PFSK-1 (cell line): ENCODE measurements around the gene C17orf114.

ENCODE experiments used
- POLR2AphosphoS5 ChIP-seq: IDR thresholded peaks from 2 replicates; pipeline ENCODE4 v1.6.1; 2012; ENCODE audit warnings: low read depth, mild to moderate bottlenecking, control low read depth, low read length, moderate library complexity
- TAF1 ChIP-seq: IDR thresholded peaks from 2 replicates; pipeline ENCODE4 v1.6.1; 2012; ENCODE audit warnings: low read length, control low read depth, borderline replicate concordance; ENCODE audit not compliant: insufficient read depth
- TF ChIP-seq, protein P1 (sequence below), 2 experiments: IDR thresholded peaks; 2 replicates each; pipeline versions ENCODE4 v1.6.1 to v1.8.0; 2011 to 2012; ENCODE audit warnings: low read depth in 2 of 2, low read length in 2 of 2, control low read depth in 1 of 2, inconsistent platforms in 1 of 2, mild to moderate bottlenecking in 1 of 2, moderate library complexity in 1 of 2; ENCODE audit not compliant: insufficient read depth in 1 of 2

DNA sequence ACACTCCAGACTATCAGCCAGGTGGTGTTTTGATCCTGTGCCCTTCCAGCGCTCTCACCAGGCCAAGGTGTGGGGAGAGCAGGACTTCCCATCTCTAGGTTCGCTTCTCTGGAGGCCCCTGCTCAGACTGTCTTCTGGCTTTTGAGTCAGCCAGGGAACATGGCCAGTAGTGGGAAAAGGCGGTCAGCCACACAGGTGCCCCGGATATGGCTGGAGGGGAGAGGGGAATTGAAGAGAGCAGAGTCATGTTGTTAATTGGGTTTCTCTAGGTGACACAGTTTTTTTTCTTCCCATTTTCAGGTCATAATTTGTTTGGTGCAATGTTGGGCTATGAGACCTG, 32.5 kb upstream of the C17orf114 start:
- TF ChIP-seq TAF1 (no peak), POLR2AphosphoS5 (no peak)
- TF ChIP-seq, protein P1, sequence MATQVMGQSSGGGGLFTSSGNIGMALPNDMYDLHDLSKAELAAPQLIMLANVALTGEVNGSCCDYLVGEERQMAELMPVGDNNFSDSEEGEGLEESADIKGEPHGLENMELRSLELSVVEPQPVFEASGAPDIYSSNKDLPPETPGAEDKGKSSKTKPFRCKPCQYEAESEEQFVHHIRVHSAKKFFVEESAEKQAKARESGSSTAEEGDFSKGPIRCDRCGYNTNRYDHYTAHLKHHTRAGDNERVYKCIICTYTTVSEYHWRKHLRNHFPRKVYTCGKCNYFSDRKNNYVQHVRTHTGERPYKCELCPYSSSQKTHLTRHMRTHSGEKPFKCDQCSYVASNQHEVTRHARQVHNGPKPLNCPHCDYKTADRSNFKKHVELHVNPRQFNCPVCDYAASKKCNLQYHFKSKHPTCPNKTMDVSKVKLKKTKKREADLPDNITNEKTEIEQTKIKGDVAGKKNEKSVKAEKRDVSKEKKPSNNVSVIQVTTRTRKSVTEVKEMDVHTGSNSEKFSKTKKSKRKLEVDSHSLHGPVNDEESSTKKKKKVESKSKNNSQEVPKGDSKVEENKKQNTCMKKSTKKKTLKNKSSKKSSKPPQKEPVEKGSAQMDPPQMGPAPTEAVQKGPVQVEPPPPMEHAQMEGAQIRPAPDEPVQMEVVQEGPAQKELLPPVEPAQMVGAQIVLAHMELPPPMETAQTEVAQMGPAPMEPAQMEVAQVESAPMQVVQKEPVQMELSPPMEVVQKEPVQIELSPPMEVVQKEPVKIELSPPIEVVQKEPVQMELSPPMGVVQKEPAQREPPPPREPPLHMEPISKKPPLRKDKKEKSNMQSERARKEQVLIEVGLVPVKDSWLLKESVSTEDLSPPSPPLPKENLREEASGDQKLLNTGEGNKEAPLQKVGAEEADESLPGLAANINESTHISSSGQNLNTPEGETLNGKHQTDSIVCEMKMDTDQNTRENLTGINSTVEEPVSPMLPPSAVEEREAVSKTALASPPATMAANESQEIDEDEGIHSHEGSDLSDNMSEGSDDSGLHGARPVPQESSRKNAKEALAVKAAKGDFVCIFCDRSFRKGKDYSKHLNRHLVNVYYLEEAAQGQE (IDR thresholded peaks at IDR 0.05; ENCODE audit: insufficient read depth in 1 of 2, low read depth in 2 of 2, low read length in 2 of 2), result no peak
